HG03025 (cell line): ENCODE data around the gene CHMP1A.
"Not testable (repeated sequence)": the region's sequence is repeated elsewhere in the genome, so short reads cannot be mapped to it uniquely, and the experiment has no call there.

Source experiments
- ATAC-seq: cut with Tn5 transposase; IDR thresholded peaks from one replicate; pipeline ENCODE4 v1.9.1; 2021; ENCODE audit warnings: mild to moderate bottlenecking, moderate library complexity; ENCODE audit not compliant: unreplicated experiment, low FRiP score

CHMP1A gene

GRCh38 chr16:89661215-89661614, 3.7 kb upstream of the CHMP1A start:
- ATAC-seq = no peak

GRCh38 chr16:89660146-89660545, 2.6 kb upstream of the CHMP1A start:
- ATAC-seq = no peak

DNA sequence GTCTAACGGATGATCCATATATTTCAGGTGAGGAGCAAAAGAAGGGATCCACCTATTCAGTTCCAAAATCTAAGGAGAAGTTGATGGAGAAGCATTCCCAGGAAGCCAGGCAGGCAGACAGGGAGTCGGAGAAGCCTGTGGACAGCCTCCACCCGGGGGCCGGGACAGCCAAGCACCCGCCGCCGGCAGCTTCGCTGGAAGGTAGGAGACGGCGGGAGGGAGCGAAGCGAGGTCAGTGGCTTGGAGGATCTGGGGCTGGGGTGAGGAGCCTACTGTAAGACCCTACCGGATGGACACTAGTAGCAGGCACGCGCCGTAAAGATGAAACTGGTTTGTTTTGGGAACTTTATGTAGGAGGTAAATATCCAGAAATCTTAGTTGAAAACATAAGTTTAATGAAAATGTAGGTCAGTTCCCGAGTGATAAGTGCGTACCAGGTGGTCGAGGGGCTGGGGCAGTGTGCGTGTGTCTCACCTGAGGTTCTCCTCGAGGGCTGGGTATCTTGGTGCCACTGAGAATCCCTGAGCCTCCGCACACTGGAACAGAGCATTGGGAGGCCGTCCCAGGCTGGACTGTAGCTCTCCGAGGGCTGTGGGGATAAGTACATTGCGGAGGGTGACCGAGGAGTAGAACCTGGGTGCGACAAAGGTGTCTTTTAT, 842 bp upstream of the CHMP1A start:
- ATAC-seq = no peak

DNA sequence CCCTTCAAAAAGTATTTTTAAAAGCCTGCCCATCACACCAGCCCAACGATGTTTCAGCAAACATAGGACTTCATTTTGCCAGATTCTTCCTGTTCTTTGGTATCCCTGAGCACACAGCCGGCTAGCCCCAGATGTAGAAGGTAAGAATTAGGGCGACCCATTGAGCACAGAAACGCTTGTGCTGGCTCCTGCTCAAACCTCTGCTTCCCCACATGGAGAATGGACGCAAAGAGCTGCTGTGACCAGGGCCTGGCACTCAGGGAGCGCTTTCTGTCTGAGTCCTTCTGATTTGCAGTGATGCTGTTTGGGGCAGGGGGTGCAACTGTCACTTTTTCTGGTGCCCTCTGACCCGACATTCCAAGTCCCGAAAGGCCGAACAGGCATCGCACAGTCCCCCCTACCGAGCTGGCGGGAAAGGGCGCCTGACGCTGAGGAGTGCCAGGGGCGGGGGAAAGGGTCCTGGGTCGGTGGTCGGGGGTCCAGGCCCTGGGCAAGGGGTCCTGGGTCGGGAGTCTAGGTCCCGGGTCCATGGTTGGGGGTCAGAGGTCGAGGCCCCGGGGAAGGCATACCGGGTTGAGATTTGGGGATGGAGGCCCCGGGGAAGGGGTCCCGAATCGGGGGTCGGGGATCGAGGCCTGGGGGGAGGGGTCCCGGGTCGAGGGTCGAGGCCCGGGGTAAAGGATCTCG, 930 bp downstream of the CHMP1A start:
- ATAC-seq = no peak

DNA sequence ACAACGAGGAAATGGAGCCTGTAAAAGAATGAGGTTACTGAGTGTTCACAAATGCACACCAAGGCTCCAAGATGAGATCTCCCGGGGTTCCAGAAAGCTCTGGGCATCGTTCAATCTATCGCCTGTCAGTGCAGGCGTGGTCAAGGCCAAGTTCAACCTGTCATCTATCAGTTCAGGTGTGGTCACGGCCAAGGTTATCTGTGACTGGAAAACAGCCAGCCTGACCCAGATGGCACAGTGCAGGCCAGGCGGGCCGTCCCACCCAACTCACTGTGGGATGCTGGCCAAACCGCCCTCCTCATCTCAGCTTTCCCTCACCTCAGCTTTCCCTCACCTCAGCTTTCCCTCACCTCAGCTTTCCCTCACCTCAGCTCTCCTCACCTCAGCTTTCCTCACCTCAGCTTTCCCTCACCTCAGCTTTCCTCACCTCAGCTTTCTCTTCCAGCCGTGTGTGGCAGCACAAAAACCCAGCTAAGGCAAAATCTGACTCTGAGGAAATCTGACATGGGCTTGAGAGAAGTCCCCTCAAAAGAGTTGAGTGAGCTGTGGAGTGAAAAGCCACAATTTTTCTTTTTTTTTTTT, 2.4 kb downstream of the CHMP1A start:
- ATAC-seq = no peak

DNA sequence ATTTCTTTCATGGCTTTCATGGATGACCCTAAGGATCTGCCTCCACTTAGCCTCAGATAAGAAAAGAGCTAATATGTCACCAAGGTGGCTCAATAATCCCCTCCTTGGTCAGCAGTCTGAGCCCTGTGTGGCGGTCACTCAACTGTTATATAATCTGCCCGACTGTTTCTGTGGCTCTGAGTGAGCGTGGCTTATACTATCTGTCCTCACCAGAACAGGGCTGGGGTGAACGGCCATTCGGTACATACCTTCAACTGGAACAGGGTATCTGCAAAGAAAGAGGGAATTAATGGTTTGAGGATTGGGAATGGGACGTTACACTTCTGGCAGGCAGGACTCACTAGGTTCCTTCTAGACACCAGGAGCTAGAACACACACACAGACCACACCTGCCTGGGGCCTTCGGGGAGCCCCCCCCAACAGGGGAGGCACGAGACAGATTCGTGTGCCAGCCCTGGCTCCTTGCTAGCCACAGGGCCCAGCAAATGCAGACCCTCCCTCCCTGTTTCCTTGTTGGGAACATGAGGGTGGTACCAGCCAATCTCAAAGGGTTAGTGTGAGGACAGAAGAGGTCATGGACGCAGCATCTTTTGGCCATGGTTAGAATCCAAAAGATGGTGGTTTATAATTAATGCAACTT, 3.7 kb downstream of the CHMP1A start:
- ATAC-seq = no peak

DNA sequence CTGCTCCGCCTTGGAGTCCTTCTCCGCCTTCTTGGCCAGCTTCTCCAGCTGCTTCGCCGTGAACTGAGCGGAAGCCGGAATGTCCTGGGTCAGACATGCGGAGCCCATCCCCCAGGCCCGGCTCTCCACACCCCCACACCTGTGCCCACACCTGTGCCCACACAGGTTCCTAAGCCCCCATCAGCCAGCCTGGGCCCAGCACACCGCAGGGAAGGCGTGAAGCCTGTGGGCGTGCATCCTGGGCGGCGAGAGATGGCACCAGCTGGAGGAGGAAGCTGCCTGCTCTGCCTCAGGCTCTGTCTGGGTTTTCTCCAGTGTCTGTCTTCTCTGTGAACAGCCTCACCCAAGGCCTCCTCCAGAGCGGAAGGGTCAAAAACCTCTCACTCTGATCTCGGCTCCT, 5.9 kb downstream of the CHMP1A start:
- no peak for ATAC-seq

DNA sequence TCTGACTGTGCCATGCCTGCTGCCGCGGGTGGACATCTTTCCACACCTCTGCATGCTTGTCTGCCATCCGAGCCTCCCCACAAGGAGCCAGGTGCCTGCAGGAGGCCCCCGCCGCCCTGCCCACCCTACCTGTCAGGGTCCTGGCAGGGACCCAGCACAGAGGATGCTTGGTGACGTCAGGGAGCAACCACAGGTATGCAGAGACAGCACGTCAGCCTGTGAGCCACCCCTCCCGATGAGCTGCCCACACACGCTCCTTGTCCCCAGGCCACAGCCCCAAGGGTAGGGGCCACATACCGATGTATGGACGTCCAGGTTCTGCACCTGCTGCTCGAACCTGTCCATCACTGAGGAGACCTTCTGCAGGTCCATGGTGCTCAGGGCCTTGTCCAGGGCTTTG, 10.6 kb downstream of the CHMP1A start:
- no peak for ATAC-seq

GRCh38 chr16:89646270-89646669, 11.2 kb downstream of the CHMP1A start:
- ATAC-seq = no peak

DNA sequence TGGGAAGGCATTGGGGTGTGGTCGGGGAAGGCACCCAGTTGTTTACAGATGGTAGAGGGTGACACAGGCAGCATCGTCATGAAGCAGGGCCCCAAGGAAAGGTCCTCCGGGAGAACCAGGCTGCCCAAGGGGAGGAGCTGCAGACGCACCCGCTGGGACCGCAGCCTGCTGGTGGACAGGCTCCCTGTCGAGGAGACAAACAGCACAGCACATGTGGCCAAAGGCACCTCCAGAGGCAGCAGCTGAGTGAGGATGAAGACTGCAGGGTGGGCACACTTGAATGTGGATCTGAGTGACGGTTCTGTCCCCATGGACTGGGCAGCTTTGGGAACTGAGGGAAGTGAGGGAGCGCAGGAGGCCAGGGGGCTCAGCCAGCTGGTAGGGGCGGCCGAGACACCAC, 12.4 kb downstream of the CHMP1A start:
- no peak for ATAC-seq

GRCh38 chr16:89643769-89644300, 13.7 kb downstream of the CHMP1A start:
- ATAC-seq = no peak

DNA sequence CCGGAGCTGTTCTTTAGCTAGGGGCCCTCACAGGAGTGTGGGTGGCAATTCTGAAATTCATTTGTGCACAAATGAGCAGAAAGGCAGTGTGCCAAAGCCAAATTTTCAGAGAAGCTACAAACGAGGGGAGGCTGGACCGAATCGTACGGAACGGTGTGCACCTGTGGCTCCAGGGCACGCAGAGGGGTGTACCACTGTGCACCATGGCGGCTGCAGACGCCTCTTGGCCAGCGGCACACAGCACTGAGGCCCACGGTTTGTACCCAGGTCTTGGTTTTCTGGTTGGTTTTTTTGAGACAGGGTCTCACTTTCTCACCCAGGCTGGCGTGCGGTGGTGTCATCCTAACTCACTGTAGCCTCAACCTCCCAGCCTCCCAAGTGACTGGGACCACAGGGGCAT, 14.9 kb downstream of the CHMP1A start:
- ATAC-seq = no peak

DNA sequence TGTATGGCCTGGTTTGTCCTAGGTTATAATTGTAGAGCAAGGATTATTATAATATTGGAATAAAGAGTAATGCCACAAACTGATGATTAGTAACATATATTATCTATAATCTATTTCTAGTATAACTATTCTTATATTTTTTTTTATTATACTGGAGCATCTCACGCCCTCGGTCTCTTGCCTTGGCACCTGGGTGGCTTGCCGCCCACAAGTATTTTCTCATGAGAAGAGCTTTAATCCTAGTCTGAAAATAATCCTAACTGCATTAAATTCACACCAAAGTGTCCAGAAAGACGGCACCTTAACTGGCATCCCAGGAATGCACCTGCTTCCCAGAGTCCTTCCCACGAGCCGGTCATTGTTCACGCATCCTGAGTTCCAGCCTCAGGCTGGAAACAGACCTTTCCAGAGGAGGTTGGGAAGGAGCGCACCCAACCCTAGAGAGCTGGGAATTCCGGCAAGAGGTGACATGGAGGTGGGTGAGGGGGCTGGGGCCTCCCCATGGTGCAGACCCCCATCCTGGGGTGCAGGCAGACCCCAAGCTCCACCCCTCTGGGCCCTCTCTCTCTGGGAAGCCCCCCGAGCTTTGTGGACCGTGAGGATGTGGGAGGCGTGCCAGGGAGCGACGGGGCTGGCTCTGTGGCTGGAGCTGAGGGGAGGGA, 15.9 kb downstream of the CHMP1A start:
- no peak for ATAC-seq

GRCh38 chr16:89639385-89639784, 18.1 kb downstream of the CHMP1A start:
- ATAC-seq = no peak

GRCh38 chr16:89638455-89638854, 19.1 kb downstream of the CHMP1A start:
- ATAC-seq = no peak

DNA sequence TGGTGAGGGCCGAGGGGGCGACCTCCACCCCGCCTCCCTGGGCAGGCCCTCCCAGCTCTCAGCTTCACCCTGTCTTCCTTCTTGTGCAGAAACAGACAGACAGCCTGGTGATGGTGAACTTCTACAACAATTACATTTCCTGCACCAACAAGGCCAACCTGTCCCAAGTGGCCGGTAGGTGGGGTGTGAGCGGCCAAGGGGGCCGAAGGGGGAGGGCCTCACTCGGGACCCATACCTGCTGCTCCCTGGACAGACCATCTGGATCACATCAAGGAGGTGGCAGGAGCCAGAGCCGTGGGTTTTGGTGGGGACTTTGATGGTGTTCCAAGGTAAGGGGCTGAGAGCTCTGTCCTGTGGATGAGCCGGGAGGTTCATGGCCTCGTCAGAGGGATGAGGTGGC, 20.1 kb downstream of the CHMP1A start:
- ATAC-seq = no peak

GRCh38 chr16:89636663-89637062, 20.8 kb downstream of the CHMP1A start:
- ATAC-seq = no peak

DNA sequence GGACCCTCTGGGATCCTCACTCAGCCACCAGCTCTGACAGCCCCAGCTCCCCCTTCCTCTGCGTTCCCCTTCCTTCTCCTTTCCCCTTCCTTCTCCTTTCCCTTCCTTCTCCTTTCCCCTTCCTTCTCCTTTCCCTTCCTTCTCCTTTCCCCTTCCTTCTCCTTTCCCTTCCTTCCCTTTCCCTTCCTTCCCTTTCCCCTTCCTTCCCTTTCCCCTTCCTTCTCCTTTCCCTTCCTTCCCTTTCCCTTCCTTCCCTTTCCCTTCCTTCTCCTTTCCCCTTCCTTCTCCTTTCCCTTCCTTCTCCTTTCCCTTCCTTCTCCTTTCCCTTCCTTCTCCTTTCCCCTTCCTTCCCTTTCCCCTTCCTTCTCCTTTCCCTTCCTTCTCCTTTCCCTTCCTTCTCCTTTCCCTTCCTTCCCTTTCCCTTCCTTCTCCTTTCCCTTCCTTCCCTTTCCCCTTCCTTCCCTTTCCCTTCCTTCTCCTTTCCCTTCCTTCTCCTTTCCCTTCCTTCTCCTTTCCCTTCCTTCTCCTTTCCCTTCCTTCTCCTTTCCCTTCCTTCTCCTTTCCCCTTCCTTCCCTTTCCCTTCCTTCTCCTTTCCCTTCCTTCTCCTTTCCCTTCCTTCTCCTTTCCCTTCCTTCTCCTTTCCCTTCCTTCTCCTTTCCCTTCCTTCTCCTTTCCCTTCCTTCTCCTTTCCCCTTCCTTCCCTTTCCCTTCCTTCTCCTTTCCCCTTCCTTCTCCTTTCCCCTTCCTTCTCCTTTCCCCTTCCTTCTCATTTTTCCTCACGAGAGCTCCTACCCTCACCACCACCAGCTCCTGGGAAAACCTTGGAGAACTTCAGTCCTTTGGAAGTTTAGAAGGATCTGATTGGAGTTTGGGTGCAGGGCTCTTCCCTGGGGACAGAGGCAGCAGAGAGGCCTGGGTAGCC, 22.8 kb downstream of the CHMP1A start:
- ATAC-seq = not testable (repeated sequence)

GRCh38 chr16:89633064-89633631, 24.4 kb downstream of the CHMP1A start:
- no peak for ATAC-seq
